Glomerular visceral epithelial cell (primary cell): ENCODE data around the gene SIM2.

ENCODE experiments used
- DNase-seq: peaks from one replicate; pipeline ENCODE4 v3.0.0-alpha.2; 2016; ENCODE audit errors: extremely low spot score

SIM2 gene

GRCh38 chr21:36709868-36710728, 11.2 kb downstream of the SIM2 start:
- DNase-seq: no peak

GRCh38 chr21:36710729-36711048, 11.8 kb downstream of the SIM2 start:
- DNase-seq: no peak

- DNase-seq: no peak
These were observed 14.8 kb downstream of the SIM2 start for GRCh38 chr21:36713746-36714145.

GRCh38 chr21:36716387-36716786, 17.5 kb downstream of the SIM2 start:
- DNase-seq: no peak

GRCh38 chr21:36716836-36717235, 17.9 kb downstream of the SIM2 start:
- DNase-seq: no peak

- no peak for DNase-seq
These were observed 19.1 kb downstream of the SIM2 start for GRCh38 chr21:36717976-36718375.

GRCh38 chr21:36718951-36719501, 20.1 kb downstream of the SIM2 start:
- DNase-seq: no peak

GRCh38 chr21:36719614-36720013, 20.7 kb downstream of the SIM2 start:
- no peak for DNase-seq

GRCh38 chr21:36721817-36722216, 22.9 kb downstream of the SIM2 start:
- DNase-seq: no peak

- no peak for DNase-seq
These were observed 23.8 kb downstream of the SIM2 start for GRCh38 chr21:36722370-36723368.

GRCh38 chr21:36723371-36723881, 24.5 kb downstream of the SIM2 start:
- DNase-seq: no peak

- DNase-seq: no peak
These were observed 25.7 kb downstream of the SIM2 start for GRCh38 chr21:36724660-36725059.

- DNase-seq: no peak
These were observed 27.0 kb downstream of the SIM2 start for GRCh38 chr21:36725793-36726386.

- no peak for DNase-seq
These were observed 29.0 kb downstream of the SIM2 start for GRCh38 chr21:36727866-36728265.

GRCh38 chr21:36728371-36729111, 29.6 kb downstream of the SIM2 start:
- peak; percentile 91 for DNase-seq

GRCh38 chr21:36729310-36729970, 30.5 kb downstream of the SIM2 start:
- DNase-seq: no peak

GRCh38 chr21:36730291-36731281, 31.7 kb downstream of the SIM2 start:
- DNase-seq: no peak

GRCh38 chr21:36732217-36732616, 33.3 kb downstream of the SIM2 start:
- DNase-seq: no peak

- DNase-seq: no peak
These were observed 33.8 kb downstream of the SIM2 start for GRCh38 chr21:36732761-36733160.
